GM10266 (cell line): ENCODE data around the gene PSMC2.

Experiments used
- DNase-seq: peaks from one replicate; pipeline ENCODE4 v3.0.0; 2012; ENCODE audit errors: extremely low spot score
- TF ChIP-seq, protein P1 (sequence below): IDR thresholded peaks from 2 replicates; pipeline ENCODE4 v1.5.1; 2012; ENCODE audit warnings: mild to moderate bottlenecking, low read depth; ENCODE audit not compliant: control insufficient read depth, insufficient read depth; ENCODE audit errors: missing control alignments

Gene PSMC2

DNA sequence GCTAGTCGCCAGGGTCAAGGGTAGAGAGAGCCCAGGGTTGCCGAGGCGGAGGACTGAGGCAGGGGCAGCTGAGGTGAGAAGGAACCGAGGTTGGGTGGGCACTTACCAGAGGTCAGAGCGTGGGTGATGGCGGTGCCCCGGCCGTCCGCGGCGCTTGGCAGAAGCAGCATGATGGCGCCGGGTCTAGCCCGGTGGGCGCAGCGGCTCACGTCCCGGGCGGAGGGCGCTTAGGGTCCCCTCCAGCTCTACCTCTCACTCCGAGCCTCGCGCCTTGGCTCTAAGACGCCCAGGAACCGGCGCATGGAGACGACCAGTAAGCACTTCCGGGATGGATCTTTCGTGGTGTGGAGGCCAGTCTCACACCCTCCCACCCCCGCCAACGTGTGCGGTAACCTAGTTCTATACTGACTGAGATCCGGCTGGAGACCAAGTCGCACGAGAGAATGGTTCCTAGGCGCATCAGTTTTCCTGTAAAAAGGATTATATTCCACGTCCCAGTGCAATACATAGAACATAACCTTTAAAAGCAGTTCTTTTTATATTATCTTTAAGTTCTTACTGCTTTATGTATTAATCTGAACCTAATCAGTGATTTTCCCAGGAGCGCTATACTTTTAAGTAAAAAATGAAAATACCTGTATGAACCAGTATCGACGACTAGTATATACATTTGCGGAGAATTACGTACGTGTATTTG lies 2.8 kb upstream of the PSMC2 start, which contains the start of gene DNAJC2:
TSS of gene DNAJC2 (minus strand) at position 315 of the 697 bp plus-strand sequence. CDS start at position 170, 145 bp downstream.
- TF ChIP-seq, protein P1, sequence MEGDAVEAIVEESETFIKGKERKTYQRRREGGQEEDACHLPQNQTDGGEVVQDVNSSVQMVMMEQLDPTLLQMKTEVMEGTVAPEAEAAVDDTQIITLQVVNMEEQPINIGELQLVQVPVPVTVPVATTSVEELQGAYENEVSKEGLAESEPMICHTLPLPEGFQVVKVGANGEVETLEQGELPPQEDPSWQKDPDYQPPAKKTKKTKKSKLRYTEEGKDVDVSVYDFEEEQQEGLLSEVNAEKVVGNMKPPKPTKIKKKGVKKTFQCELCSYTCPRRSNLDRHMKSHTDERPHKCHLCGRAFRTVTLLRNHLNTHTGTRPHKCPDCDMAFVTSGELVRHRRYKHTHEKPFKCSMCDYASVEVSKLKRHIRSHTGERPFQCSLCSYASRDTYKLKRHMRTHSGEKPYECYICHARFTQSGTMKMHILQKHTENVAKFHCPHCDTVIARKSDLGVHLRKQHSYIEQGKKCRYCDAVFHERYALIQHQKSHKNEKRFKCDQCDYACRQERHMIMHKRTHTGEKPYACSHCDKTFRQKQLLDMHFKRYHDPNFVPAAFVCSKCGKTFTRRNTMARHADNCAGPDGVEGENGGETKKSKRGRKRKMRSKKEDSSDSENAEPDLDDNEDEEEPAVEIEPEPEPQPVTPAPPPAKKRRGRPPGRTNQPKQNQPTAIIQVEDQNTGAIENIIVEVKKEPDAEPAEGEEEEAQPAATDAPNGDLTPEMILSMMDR: no peak
- DNase-seq: peak; percentile 84

DNA sequence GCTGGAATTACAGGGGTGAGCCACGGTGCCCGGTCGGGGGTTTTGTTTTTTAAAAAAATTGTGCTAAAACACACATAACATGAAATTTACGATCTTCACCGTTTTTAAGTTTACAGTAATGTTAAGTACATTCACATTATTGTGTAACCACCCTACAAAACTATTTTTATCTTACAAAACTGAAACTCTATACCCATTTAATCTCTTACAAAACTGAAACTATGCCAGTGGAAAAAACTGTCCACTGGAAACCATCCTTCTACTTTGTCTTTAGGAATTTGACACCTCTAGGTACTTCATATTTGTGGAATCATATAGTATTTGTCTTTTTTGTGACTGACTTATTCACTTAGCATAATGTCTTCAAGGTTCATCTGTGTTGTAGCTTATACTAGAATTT lies 1.0 kb upstream of the PSMC2 start:
- DNase-seq: no peak
- TF ChIP-seq, protein P1: no peak

DNA sequence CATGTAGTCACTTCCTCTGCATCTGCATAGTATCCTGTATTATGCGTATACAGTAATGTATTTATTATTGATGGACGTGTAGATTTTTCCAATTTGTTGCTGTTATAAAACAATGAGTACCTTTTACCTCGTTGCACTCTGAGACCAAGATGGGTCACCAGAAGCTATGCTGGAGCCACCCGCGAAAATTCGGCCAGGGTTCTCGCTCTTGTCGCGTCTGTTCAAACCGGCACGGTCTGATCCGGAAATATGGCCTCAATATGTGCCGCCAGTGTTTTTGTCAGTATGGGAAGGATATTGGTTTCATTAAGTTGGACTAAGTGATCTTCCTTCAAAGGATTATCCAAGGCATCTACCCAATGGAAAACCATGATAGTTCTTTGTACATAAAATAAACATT lies 1.0 kb downstream of the PSMC2 start:
- TF ChIP-seq, protein P1: no peak
- no peak for DNase-seq

DNA sequence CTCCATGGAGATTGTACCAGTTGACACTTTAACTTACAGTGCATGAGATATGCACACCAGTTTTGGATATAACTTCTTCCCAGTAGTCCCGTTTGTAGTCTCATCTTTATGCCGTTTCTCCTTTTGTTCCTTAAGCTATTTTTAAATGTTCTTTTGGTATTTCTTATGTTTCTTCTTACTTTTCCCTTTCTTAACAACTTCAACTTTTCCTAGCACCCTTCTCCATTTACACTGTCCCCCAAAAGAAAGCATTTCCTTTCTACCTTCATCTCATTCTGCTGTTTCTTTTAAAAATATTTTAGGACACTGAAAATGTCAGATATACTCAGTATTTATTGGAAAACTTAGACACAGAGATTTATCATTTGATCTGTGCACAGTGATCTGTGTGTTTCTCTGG lies 1.5 kb downstream of the PSMC2 start:
- no peak for DNase-seq
- TF ChIP-seq, protein P1: no peak

DNA sequence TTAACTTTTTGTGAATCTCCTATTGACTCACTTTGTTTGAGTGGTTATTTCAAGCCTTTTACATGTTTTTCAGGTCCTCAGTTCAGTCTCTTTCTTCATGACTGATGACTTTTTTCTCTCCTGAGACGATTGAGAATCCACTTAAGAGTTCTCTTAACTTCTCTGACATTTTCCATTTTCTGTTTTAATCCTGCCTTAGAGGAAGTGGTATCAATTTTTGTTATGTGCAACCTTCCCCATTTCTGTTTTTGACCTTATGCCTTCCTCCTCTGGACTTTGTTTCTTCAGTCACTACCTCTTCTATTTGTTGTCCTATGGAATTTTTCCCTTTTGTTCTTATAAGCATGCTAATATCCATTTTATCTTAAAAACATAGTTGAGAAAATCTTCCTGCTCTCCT lies 2.4 kb downstream of the PSMC2 start:
- TF ChIP-seq, protein P1: no peak
- DNase-seq: no peak

DNA sequence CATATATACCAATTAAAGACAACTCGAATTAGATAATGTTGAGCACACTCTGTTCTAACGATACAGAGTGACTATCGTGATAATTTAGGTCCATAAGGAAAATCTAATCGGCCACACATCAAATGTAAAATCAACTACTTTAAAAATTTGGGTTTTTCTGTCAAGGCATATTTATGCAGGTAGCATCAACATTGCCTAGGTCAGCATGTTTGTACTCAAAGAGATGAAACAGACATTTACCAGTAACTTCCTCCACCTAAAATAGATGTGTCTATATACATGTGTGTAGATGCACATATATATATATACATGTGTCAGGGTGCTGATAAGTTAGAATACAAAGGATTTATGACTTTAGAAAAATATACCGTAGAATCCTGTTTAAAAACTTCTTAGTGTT lies 22.0 kb downstream of the PSMC2 start:
- DNase-seq: no peak
- TF ChIP-seq, protein P1: no peak

DNA sequence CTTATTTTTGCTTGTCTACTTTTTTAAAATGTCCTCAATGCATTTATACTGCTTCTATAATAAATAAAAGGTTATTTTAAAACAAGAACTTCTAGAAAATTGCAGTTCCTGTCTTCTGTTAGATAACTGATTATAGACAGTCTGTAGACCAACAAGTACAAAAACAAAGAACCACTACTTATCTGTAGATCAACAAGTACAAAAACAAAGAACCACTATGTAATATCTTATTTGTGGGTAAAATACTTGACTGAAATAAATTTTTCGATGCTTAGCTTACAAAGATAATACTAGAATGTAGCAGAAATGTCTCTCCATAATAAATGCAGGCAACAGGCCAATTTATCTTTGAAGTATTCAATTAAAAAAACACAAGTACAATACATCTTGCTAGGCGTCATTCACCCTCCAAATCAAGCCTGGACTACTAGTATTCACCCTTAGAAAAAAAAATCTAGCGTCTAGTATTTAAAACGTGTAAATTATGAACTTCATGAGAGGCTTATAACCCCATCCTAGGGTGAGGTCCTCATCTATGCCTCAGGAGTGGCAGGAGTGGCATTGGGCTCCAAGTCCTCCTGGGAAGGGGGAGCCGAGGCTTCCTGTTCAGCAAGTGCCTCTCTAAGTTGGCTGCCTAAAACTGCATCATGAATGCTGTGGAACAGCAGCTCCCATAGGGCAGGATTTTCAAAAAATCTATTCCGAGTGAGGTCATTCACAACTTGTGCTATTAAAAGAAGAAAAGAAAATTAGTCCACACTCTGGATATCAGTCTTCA lies 26.6 kb downstream of the PSMC2 start:
- TF ChIP-seq, protein P1: no peak
- no peak for DNase-seq
